Upper lobe of left lung (tissue), 6 donors: ENCODE measurements around the gene NFATC2. TPM values are rescaled to one million over a fixed set of nuclear protein-coding genes. Genes with fewer than 3 reads are reported as not detected.

ENCODE experiments used
- ATAC-seq, 2 donors: fragments of 200-7000 bp; cut with Tn5 transposase; one replicate each; pipeline ENCODE4 v1.9.1; 2022; ENCODE audit warnings: mild to moderate bottlenecking in 2 of 2, moderate library complexity in 2 of 2; ENCODE audit not compliant: low FRiP score in 2 of 2
- DNase-seq, 2 donors: peaks; one replicate each; pipeline ENCODE4 v3.0.0-alpha.2; 2019 to 2020
- H3K27ac ChIP-seq, 4 donors: fragments of 200-600 bp; sonication (generic); one replicate each; pipeline ENCODE4 v1.5.1; 2016 to 2019
- H3K27me3 ChIP-seq, 4 donors: fragments of 200-600 bp; sonication (generic); one replicate each; pipeline ENCODE4 v1.5.1; 2017 to 2019
- H3K36me3 ChIP-seq, 4 donors: fragments of 200-600 bp; sonication (generic); one replicate each; pipeline ENCODE4 v1.5.1; 2016 to 2019
- H3K4me1 ChIP-seq, 4 donors: fragments of 200-600 bp; sonication (generic); one replicate each; pipeline ENCODE4 v1.5.1; 2018 to 2019
- H3K4me3 ChIP-seq, 4 donors: fragments of 200-600 bp; sonication (generic); one replicate each; pipeline ENCODE4 v1.5.1; 2017 to 2019; ENCODE audit warnings: mild to moderate bottlenecking in 2 of 4, moderate library complexity in 1 of 4
- H3K9me3 ChIP-seq, 4 donors: fragments of 200-600 bp; sonication (generic); one replicate each; pipeline ENCODE4 v1.5.1; 2018 to 2019
- CTCF ChIP-seq, 6 experiments: fragments of 450-650 bp in 4 of 6; fragments of 200-600 bp in 2 of 6; sonication (generic) in 2 of 6; IDR thresholded peaks; one replicate each; pipeline ENCODE4 v1.5.1; 2016 to 2019; ENCODE audit warnings: antibody characterized with exemption in 6 of 6
- EP300 ChIP-seq, 4 donors: sonication (generic); formaldehyde crosslinking; IDR thresholded peaks; one replicate each; pipeline ENCODE4 v1.5.1; 2017; ENCODE audit warnings: antibody characterized with exemption in 4 of 4, control low read depth in 2 of 4
- POLR2A ChIP-seq, 4 donors: fragments of 450-650 bp; IDR thresholded peaks; one replicate each; pipeline ENCODE4 v1.5.1; 2016 to 2017; ENCODE audit warnings: antibody characterized with exemption in 4 of 4, mild to moderate bottlenecking in 2 of 4
- POLR2AphosphoS5 ChIP-seq, 2 donors: sonication (generic); formaldehyde crosslinking; IDR thresholded peaks; one replicate each; pipeline ENCODE4 v1.5.1; 2017; ENCODE audit warnings: antibody characterized with exemption in 2 of 2
- WGBS, 2 donors: methylation state at CpG; one replicate each; pipeline ENCODE4 v1.1.5; 2017 to 2018; 5-methylcytosine and 5-hydroxymethylcytosine counted together
- total RNA-seq, 6 donors: library from RNA; depleted of rRNA in 4 of 6; stranded (reverse); fragments of >200 nt in 4 of 6; gene quantifications; one replicate each; pipeline versions ENCODE4 v1.1.0 to v1.2.1, GENCODE V29; 2016 to 2021
- donor health status: DM: no; HTN: no; CAD: no; lungs with moderate emphysema.
- donor health status: DM: no; HTN: yes; CAD: no; lungs with severe emphysema.

Gene NFATC2
- total RNA-seq, 6 donors from 2014 or later, result 5.1 to 28.1 (median 7.6) TPM

GRCh38 chr20:51426718-51427650, 115.5 kb downstream of the NFATC2 start:
- Histone ChIP-seq H3K36me3 (peaks cover 0 to under 1% (median 0%) of the 10 kb centered on the region in 4 donors), H3K9me3 (no peaks in the 10 kb centered on the region), H3K4me3 (no peak overlapping the region), H3K4me1 (peaks cover 5 to 13% (median 9%) of the 10 kb centered on the region in 4 donors), H3K27me3 (no peaks in the 10 kb centered on the region), H3K27ac (no peak overlapping the region)
- no peak for TF ChIP-seq POLR2AphosphoS5 (IDR thresholded peaks at IDR 0.05)
- no peak for TF ChIP-seq POLR2A (IDR thresholded peaks at IDR 0.05)
- no peak for TF ChIP-seq EP300 (IDR thresholded peaks at IDR 0.05)
- no peak for TF ChIP-seq CTCF (IDR thresholded peaks at IDR 0.05)
- DNase-seq, result no peak
- 90 to 93% methylated on average over 19 of the region's 19 CpGs for WGBS, 2 donors
- no peak for ATAC-seq

GRCh38 chr20:51425347-51426106, 117.0 kb downstream of the NFATC2 start:
- DNase-seq, result peak in 1 of 2 donors; percentile 70

GRCh38 chr20:51424270-51425117, 118.0 kb downstream of the NFATC2 start:
- no peaks in the 10 kb centered on the region for H3K9me3 ChIP-seq
- ATAC-seq (no peak), DNase-seq (no peak)
- no peak overlapping the region for H3K4me3 ChIP-seq
- no peaks in the 10 kb centered on the region for H3K36me3 ChIP-seq
- no peaks in the 10 kb centered on the region for H3K27me3 ChIP-seq
- whole genome bisulfite sequencing, 2 donors, result 84 to 89% methylated on average over 15 of the region's 15 CpGs
- peak overlapping the region in 1 of 4 donors; percentile 52 for H3K27ac ChIP-seq
- H3K4me1 ChIP-seq, result peaks cover 5 to 13% (median 9%) of the 10 kb centered on the region in 4 donors
- TF ChIP-seq POLR2A (IDR thresholded peaks at IDR 0.05), result no peak
- no peak for TF ChIP-seq EP300 (IDR thresholded peaks at IDR 0.05)
- TF ChIP-seq POLR2AphosphoS5 (IDR thresholded peaks at IDR 0.05), result no peak
- no peak for TF ChIP-seq CTCF (IDR thresholded peaks at IDR 0.05)

More at GRCh38 chr20:51425347-51426106, 117.0 kb downstream of the NFATC2 start:
- Histone ChIP-seq H3K27ac (peak overlapping the region in 1 of 4 donors; percentile 52), H3K27me3 (no peaks in the 10 kb centered on the region), H3K36me3 (no peaks in the 10 kb centered on the region), H3K9me3 (no peaks in the 10 kb centered on the region), H3K4me1 (peaks cover 5 to 13% (median 9%) of the 10 kb centered on the region in 4 donors), H3K4me3 (no peak overlapping the region)
- TF ChIP-seq POLR2A (IDR thresholded peaks at IDR 0.05), result no peak
- no peak for TF ChIP-seq POLR2AphosphoS5 (IDR thresholded peaks at IDR 0.05)
- no peak for TF ChIP-seq EP300 (IDR thresholded peaks at IDR 0.05)
- no peak for TF ChIP-seq CTCF (IDR thresholded peaks at IDR 0.05)
- 88 to 93% methylated on average over 17 to 22 of the region's 22 CpGs for WGBS, 2 donors
- no peak for ATAC-seq

GRCh38 chr20:51423810-51424209, 118.7 kb downstream of the NFATC2 start:
- H3K27me3 ChIP-seq, result no peaks in the 10 kb centered on the region
- ATAC-seq (no peak), DNase-seq (no peak)
- no peak overlapping the region for H3K4me3 ChIP-seq
- TF ChIP-seq POLR2A (IDR thresholded peaks at IDR 0.05), result no peak
- TF ChIP-seq POLR2AphosphoS5 (IDR thresholded peaks at IDR 0.05), result no peak
- no peak for TF ChIP-seq EP300 (IDR thresholded peaks at IDR 0.05)
- TF ChIP-seq CTCF (IDR thresholded peaks at IDR 0.05), result no peak
- no peaks in the 10 kb centered on the region for H3K36me3 ChIP-seq
- H3K9me3 ChIP-seq, result no peaks in the 10 kb centered on the region
- H3K4me1 ChIP-seq, result peaks cover 5 to 10% (median 9%) of the 10 kb centered on the region in 4 donors
- H3K27ac ChIP-seq, result peak overlapping the region in 1 of 4 donors; percentile 52
- 63 to 79% methylated on average over 7 of the region's 7 CpGs for WGBS, 2 donors
